Pancreas (tissue), 10 donors: Measurements from ENCODE around the gene ASTN2. TPM values are rescaled to one million over a fixed set of nuclear protein-coding genes. Genes with fewer than 3 reads are reported as not detected.

Experiments used
- ATAC-seq, 4 donors: fragments of 200-7000 bp; cut with Tn5 transposase; one replicate each; pipeline versions ENCODE4 v1.8.0 to v1.9.1; 2020; ENCODE audit warnings: mild to moderate bottlenecking in 4 of 4, moderate library complexity in 4 of 4
- DNase-seq, 6 donors: peaks; one replicate each; pipeline ENCODE4 v3.0.0-alpha.2; 2020
- FAIRE-seq: peaks from 2 replicates; lab custom pipeline; 2012; peaks lifted over from hg19 to GRCh38; lab: Jason Lieb, UNC
- H3K27ac ChIP-seq, 4 donors: fragments of 200-600 bp; sonication (generic); 1 replicate in 3 of 4; 2 replicates in 1 of 4; pipeline versions ENCODE4 v1.5.0 to v1.8.0; 2020
- H3K27me3 ChIP-seq, 4 donors: fragments of 200-600 bp; one replicate each; pipeline ENCODE4 v1.8.0; 2021
- H3K36me3 ChIP-seq, 3 donors: fragments of 200-600 bp; sonication (generic) in 1 of 3; one replicate each; pipeline versions ENCODE4 v1.5.0 to v1.8.0; 2020 to 2021
- H3K4me1 ChIP-seq, 3 donors: fragments of 200-600 bp; one replicate each; pipeline ENCODE4 v1.8.0; 2021
- H3K4me3 ChIP-seq, 4 donors: fragments of 200-600 bp; sonication (generic) in 2 of 4; one replicate each; pipeline versions ENCODE4 v1.5.0 to v1.8.0; 2020 to 2021
- H3K9me3 ChIP-seq, 4 donors: fragments of 200-600 bp; one replicate each; pipeline ENCODE4 v1.8.0; 2021
- CTCF ChIP-seq, 4 donors: fragments of 200-600 bp; sonication (generic) in 3 of 4; IDR thresholded peaks; one replicate each; pipeline versions ENCODE4 v1.5.0 to v1.8.0; 2021; ENCODE audit warnings: antibody characterized with exemption in 4 of 4
- WGBS, 2 donors: extraction: QIAGEN DNeasy Blood & Tissue Kit; methylation state at CpG; one replicate each; pipeline ENCODE4 v1.1.7; 2013; 5-methylcytosine and 5-hydroxymethylcytosine counted together
- intact Hi-C, 3 donors: fragments of 100-400 bp; cut with DNase I; formaldehyde crosslinking; loops; one replicate each; pipeline versions ENCODE4 v1.11.1 to v1.14.2; 2022
- polyA plus RNA-seq, 2 donors: library from polyadenylated mRNA; stranded (reverse); fragments of 200-250 nt; gene quantifications; one replicate each; pipeline ENCODE4 v1.2.3, GENCODE V29; 2013
- total RNA-seq, 6 donors: library from RNA; stranded (reverse); fragmentation: NEBNext Ultra II Directional in 4 of 6; extraction: Animal tissue kit (Norgen Biotek cat#: 25700) in 4 of 6; gene quantifications; one replicate each; pipeline versions ENCODE4 v1.2.1 to v1.2.4, GENCODE V29; 2021 to 2023
- donor health status: healthy with polysubstance abuse.
- donor health status: DM: no; HTN: no; CAD: no; lungs with moderate emphysema.
- donor health status: DM: no; HTN: no; CAD: no.
- donor health status: control.
- donor health status: control.
- donor health status: Bipolar disorder and iron deficiency.
- donor health status: DM: yes; HTN: yes; CAD: no.
- donor health status: DM: no; HTN: no; CAD: no.
- donor health status: DM: no; HTN: no; CAD: no.
- donor health status: DM: yes; HTN: yes; CAD: no.

The ASTN2 gene
- total and polyA plus RNA-seq, 8 donors: 1.3 to 11.9 (median 6.7) TPM

GRCh38 chr9:117188394-117188793, 226.5 kb downstream of the ASTN2 start:
- DNase-seq: no peak
- Histone ChIP-seq H3K9me3 (no peaks in the 10 kb centered on the region), H3K4me1 (no peaks in the 10 kb centered on the region), H3K4me3 (no peak overlapping the region), H3K27me3 (no peaks in the 10 kb centered on the region), H3K36me3 (no peaks in the 10 kb centered on the region), H3K27ac (no peak overlapping the region)
- no peak for ATAC-seq
- intact Hi-C loops: no loop called here
- FAIRE-seq: no peak
- WGBS, 2 donors: 63 to 69% methylated on average over 3 of the region's 3 CpGs
- TF ChIP-seq CTCF (IDR thresholded peaks at IDR 0.05): no peak

- no peak overlapping the region for H3K4me3 ChIP-seq
- no peak for TF ChIP-seq CTCF (IDR thresholded peaks at IDR 0.05)
- H3K9me3 ChIP-seq: no peaks in the 10 kb centered on the region
- H3K4me1 ChIP-seq: no peaks in the 10 kb centered on the region
- no peaks in the 10 kb centered on the region for H3K27me3 ChIP-seq
- intact Hi-C loops: no loop called here
- no peaks in the 10 kb centered on the region for H3K36me3 ChIP-seq
- H3K27ac ChIP-seq: no peak overlapping the region
- FAIRE-seq: no peak
- no peak for DNase-seq
- no peak for ATAC-seq
- 77 to 84% methylated on average over 2 of the region's 2 CpGs for WGBS, 2 donors
Observed at GRCh38 chr9:117187498-117187897, 227.4 kb downstream of the ASTN2 start.

- no peak overlapping the region for H3K4me3 ChIP-seq
- WGBS, 2 donors: 74 to 75% methylated on average over 7 of the region's 7 CpGs
- intact Hi-C loops: no loop called here
- no peak overlapping the region for H3K27ac ChIP-seq
- no peak for TF ChIP-seq CTCF (IDR thresholded peaks at IDR 0.05)
- no peak for FAIRE-seq
- no peaks in the 10 kb centered on the region for H3K27me3 ChIP-seq
- no peak for DNase-seq
- ATAC-seq: no peak
- no peaks in the 10 kb centered on the region for H3K36me3 ChIP-seq
- H3K9me3 ChIP-seq: no peaks in the 10 kb centered on the region
- no peaks in the 10 kb centered on the region for H3K4me1 ChIP-seq
Observed at GRCh38 chr9:117184173-117184572, 230.7 kb downstream of the ASTN2 start.

GRCh38 chr9:117182046-117182445, 232.8 kb downstream of the ASTN2 start:
- Histone ChIP-seq H3K27ac (no peak overlapping the region), H3K9me3 (no peaks in the 10 kb centered on the region), H3K4me3 (no peak overlapping the region), H3K4me1 (no peaks in the 10 kb centered on the region), H3K27me3 (no peaks in the 10 kb centered on the region), H3K36me3 (no peaks in the 10 kb centered on the region)
- no peak for FAIRE-seq
- no peak for ATAC-seq
- intact Hi-C loops: no loop called here
- DNase-seq: no peak
- no peak for TF ChIP-seq CTCF (IDR thresholded peaks at IDR 0.05)
- WGBS, 2 donors: 59 to 63% methylated on average over 2 of the region's 2 CpGs

- no peak overlapping the region for H3K27ac ChIP-seq
- 97 to 98% methylated on average over 2 of the region's 2 CpGs for WGBS, 2 donors
- H3K9me3 ChIP-seq: no peaks in the 10 kb centered on the region
- no peak overlapping the region for H3K4me3 ChIP-seq
- H3K4me1 ChIP-seq: no peaks in the 10 kb centered on the region
- DNase-seq (no peak), FAIRE-seq (no peak), ATAC-seq (no peak)
- H3K36me3 ChIP-seq: no peaks in the 10 kb centered on the region
- intact Hi-C loops: no loop called here
- H3K27me3 ChIP-seq: no peaks in the 10 kb centered on the region
- no peak for TF ChIP-seq CTCF (IDR thresholded peaks at IDR 0.05)
Observed at GRCh38 chr9:117180896-117181445, 233.9 kb downstream of the ASTN2 start.
